GM21825 (cell line): ENCODE data around the gene FGGY.
"Not testable (repeated sequence)": the region's sequence is repeated elsewhere in the genome, so short reads cannot be mapped to it uniquely, and the experiment has no call there.

Experiments
- ATAC-seq: cut with Tn5 transposase; IDR thresholded peaks from one replicate; pipeline ENCODE4 v1.9.1; 2021; ENCODE audit warnings: mild to moderate bottlenecking, moderate library complexity; ENCODE audit not compliant: unreplicated experiment

The FGGY gene

GRCh38 chr1:59564192-59564891 lies 267.4 kb downstream of the FGGY start:
- ATAC-seq = no peak

- no peak for ATAC-seq
These were observed 268.9 kb downstream of the FGGY start for GRCh38 chr1:59565611-59566410.

- ATAC-seq = no peak
These were observed 271.5 kb downstream of the FGGY start for GRCh38 chr1:59568158-59568935.

GRCh38 chr1:59569198-59569597 lies 272.3 kb downstream of the FGGY start:
- no peak for ATAC-seq

GRCh38 chr1:59570524-59570923 lies 273.6 kb downstream of the FGGY start:
- peak; percentile 89 for ATAC-seq

GRCh38 chr1:59574085-59574484 lies 277.2 kb downstream of the FGGY start:
- no peak for ATAC-seq

- ATAC-seq = no peak
These were observed 280.9 kb downstream of the FGGY start for GRCh38 chr1:59577774-59578173.

- no peak for ATAC-seq
These were observed 282.3 kb downstream of the FGGY start for GRCh38 chr1:59579222-59579621.

- no peak for ATAC-seq
These were observed 283.4 kb downstream of the FGGY start for GRCh38 chr1:59580257-59580656.

GRCh38 chr1:59592410-59592809 lies 295.5 kb downstream of the FGGY start:
- ATAC-seq = not testable (repeated sequence)

- ATAC-seq = no peak
These were observed 296.0 kb downstream of the FGGY start for GRCh38 chr1:59592924-59593323.

GRCh38 chr1:59593798-59594790 lies 297.2 kb downstream of the FGGY start:
- no peak for ATAC-seq

- no peak for ATAC-seq
These were observed 298.9 kb downstream of the FGGY start for GRCh38 chr1:59595774-59596173.

- ATAC-seq = no peak
These were observed 299.5 kb downstream of the FGGY start for GRCh38 chr1:59596432-59596831.

GRCh38 chr1:59596956-59597355 lies 300.1 kb downstream of the FGGY start:
- no peak for ATAC-seq

GRCh38 chr1:59597420-59598119 lies 300.7 kb downstream of the FGGY start:
- no peak for ATAC-seq

GRCh38 chr1:59598120-59598440 lies 301.2 kb downstream of the FGGY start:
- no peak for ATAC-seq

GRCh38 chr1:59601041-59601441 lies 304.1 kb downstream of the FGGY start:
- no peak for ATAC-seq

GRCh38 chr1:59601811-59602210 lies 304.9 kb downstream of the FGGY start:
- no peak for ATAC-seq

- no peak for ATAC-seq
These were observed 307.3 kb downstream of the FGGY start for GRCh38 chr1:59604191-59604590.
